SU-DHL-6 (cell line): ENCODE data around the gene IL22RA2.

Experiments used
- EZH2phosphoT487 ChIP-seq: fragments of 200-600 bp; sonication (generic), shearing (Covaris generic); conservative IDR thresholded peaks from 2 replicates; pipeline ENCODE4 v1.6.1; 2018; ENCODE audit warnings: mild to moderate bottlenecking, antibody characterized with exemption, low read length, moderate library complexity, mixed read lengths
- TF ChIP-seq, protein P1 (sequence below): fragments of 200-600 bp; sonication (generic); IDR thresholded peaks from one replicate; pipeline ENCODE4 v1.5.1; 2017; ENCODE audit warnings: antibody characterized with exemption, mild to moderate bottlenecking, low read length, moderate library complexity; ENCODE audit not compliant: insufficient read depth, poor library complexity, severe bottlenecking

DNA sequence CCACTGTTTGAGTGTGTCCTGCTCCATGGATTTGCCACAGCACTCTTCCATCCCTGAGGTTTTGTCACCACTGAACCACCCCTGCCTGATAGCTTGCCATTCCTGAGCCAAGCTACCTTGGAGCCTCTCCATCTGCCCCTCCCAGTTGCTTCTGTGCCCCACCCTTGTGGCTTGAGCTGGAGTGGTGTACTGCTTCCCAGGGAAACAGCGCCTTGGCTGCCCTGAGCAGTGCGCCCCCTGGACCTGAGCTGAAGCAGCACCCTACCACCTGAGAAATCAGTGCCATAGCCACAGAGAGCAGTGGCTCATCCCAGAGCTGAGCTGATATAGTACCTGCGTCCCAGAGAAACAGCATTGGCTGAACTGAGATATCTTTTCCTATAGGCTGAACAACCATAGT is 40.3 kb downstream of the IL22RA2 start:
- TF ChIP-seq, protein P1, sequence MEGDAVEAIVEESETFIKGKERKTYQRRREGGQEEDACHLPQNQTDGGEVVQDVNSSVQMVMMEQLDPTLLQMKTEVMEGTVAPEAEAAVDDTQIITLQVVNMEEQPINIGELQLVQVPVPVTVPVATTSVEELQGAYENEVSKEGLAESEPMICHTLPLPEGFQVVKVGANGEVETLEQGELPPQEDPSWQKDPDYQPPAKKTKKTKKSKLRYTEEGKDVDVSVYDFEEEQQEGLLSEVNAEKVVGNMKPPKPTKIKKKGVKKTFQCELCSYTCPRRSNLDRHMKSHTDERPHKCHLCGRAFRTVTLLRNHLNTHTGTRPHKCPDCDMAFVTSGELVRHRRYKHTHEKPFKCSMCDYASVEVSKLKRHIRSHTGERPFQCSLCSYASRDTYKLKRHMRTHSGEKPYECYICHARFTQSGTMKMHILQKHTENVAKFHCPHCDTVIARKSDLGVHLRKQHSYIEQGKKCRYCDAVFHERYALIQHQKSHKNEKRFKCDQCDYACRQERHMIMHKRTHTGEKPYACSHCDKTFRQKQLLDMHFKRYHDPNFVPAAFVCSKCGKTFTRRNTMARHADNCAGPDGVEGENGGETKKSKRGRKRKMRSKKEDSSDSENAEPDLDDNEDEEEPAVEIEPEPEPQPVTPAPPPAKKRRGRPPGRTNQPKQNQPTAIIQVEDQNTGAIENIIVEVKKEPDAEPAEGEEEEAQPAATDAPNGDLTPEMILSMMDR: no peak
- no peak for TF ChIP-seq EZH2phosphoT487
